H9 (cell line): ENCODE measurements around the gene ZDHHC13. TPM values are rescaled to one million over a fixed set of nuclear protein-coding genes. Genes with fewer than 3 reads are reported as not detected.
A peak's percentile ranks its signal among the peaks of the same experiment; 100 is the strongest.

Source experiments
- DNase-seq: peaks from one replicate; pipeline ENCODE4 v3.0.0-alpha.2; 2017
- H2AFZ ChIP-seq: one replicate; pipeline ENCODE4 v1.6.1; 2013; ENCODE audit warnings: mild to moderate bottlenecking, low read length, control low read depth, moderate library complexity
- H2AK5ac ChIP-seq: 2 replicates; pipeline ENCODE4 v1.6.1; 2013; ENCODE audit warnings: low read length, control low read depth, mixed read lengths; ENCODE audit not compliant: insufficient read length
- H2BK120ac ChIP-seq: one replicate; pipeline ENCODE4 v1.6.1; 2013; ENCODE audit warnings: low read depth, mild to moderate bottlenecking, low read length, control low read depth, inconsistent platforms; ENCODE audit not compliant: poor library complexity, severe bottlenecking
- H2BK12ac ChIP-seq: 2 replicates; pipeline ENCODE4 v1.6.1; 2013; ENCODE audit warnings: low read length, control low read depth, mixed read lengths, low read depth; ENCODE audit not compliant: insufficient read length
- H2BK15ac ChIP-seq: 2 replicates; pipeline ENCODE4 v1.6.1; 2013; ENCODE audit warnings: low read depth, low read length, control low read depth
- H2BK20ac ChIP-seq: one replicate; pipeline ENCODE4 v1.6.1; 2013; ENCODE audit warnings: low read depth, mild to moderate bottlenecking, low read length, control low read depth, inconsistent platforms; ENCODE audit not compliant: poor library complexity, severe bottlenecking
- H2BK5ac ChIP-seq: 2 replicates; pipeline ENCODE4 v1.6.1; 2013; ENCODE audit warnings: low read length, control low read depth, mixed read lengths; ENCODE audit not compliant: insufficient read length
- H3K14ac ChIP-seq: 2 replicates; pipeline ENCODE4 v1.6.1; 2013; ENCODE audit warnings: low read length, control low read depth; ENCODE audit not compliant: insufficient read depth
- H3K18ac ChIP-seq: 2 replicates; pipeline ENCODE4 v1.6.1; 2013; ENCODE audit warnings: low read depth, mild to moderate bottlenecking, mixed read lengths, low read length, control low read depth; ENCODE audit not compliant: insufficient read length
- H3K23ac ChIP-seq: 2 replicates; pipeline ENCODE4 v1.6.1; 2013; ENCODE audit warnings: low read length, control low read depth, mixed read lengths, low read depth; ENCODE audit not compliant: insufficient read length
- H3K23me2 ChIP-seq: 2 replicates; pipeline ENCODE4 v1.6.1; 2013; ENCODE audit warnings: low read depth, mild to moderate bottlenecking, mixed read lengths, low read length, control low read depth; ENCODE audit not compliant: insufficient read length, poor library complexity, severe bottlenecking
- H3K27ac ChIP-seq: 2 replicates; pipeline ENCODE4 v1.5.1; 2013; ENCODE audit warnings: low read length, control low read depth, mixed read lengths, low read depth; ENCODE audit not compliant: insufficient read length
- H3K27me3 ChIP-seq: 2 replicates; pipeline ENCODE4 v1.6.1; 2013; ENCODE audit warnings: low read length, control low read depth, inconsistent platforms; ENCODE audit not compliant: insufficient read depth
- H3K4ac ChIP-seq: 2 replicates; pipeline ENCODE4 v1.6.1; 2013; ENCODE audit warnings: low read depth, mild to moderate bottlenecking, control low read depth, inconsistent platforms, low read length, moderate library complexity
- H3K4me1 ChIP-seq: 2 replicates; pipeline ENCODE4 v1.6.1; 2013; ENCODE audit warnings: low read length, control low read depth, inconsistent platforms; ENCODE audit not compliant: insufficient read depth
- H3K4me2 ChIP-seq: 2 replicates; pipeline ENCODE4 v1.6.1; 2013; ENCODE audit warnings: low read length, control low read depth, mixed read lengths; ENCODE audit not compliant: insufficient read length, insufficient read depth
- H3K56ac ChIP-seq: 2 replicates; pipeline ENCODE4 v1.6.1; 2013; ENCODE audit warnings: low read depth, mild to moderate bottlenecking, mixed read lengths, low read length, control low read depth; ENCODE audit not compliant: insufficient read length
- H3K79me1 ChIP-seq: 2 replicates; pipeline ENCODE4 v1.6.1; 2013; ENCODE audit warnings: low read depth, mild to moderate bottlenecking, moderate library complexity, low read length, control low read depth, inconsistent platforms; ENCODE audit not compliant: insufficient read depth, poor library complexity, severe bottlenecking
- H3K79me2 ChIP-seq: 2 replicates; pipeline ENCODE4 v1.6.1; 2013; ENCODE audit warnings: low read length, control low read depth, inconsistent platforms; ENCODE audit not compliant: insufficient read depth
- H3K9ac ChIP-seq: 2 replicates; pipeline ENCODE4 v1.6.1; 2013; ENCODE audit warnings: low read length, control low read depth, mixed read lengths; ENCODE audit not compliant: insufficient read length; ENCODE audit errors: extremely low read depth
- H3K9me3 ChIP-seq: one replicate; pipeline ENCODE4 v1.6.1; 2013; ENCODE audit warnings: low read depth, low read length, inconsistent platforms; ENCODE audit not compliant: control insufficient read depth
- H3T11ph ChIP-seq: one replicate; pipeline ENCODE4 v1.6.1; 2013; ENCODE audit warnings: mild to moderate bottlenecking, low read length, control low read depth, inconsistent platforms
- H4K20me1 ChIP-seq: one replicate; pipeline ENCODE4 v1.6.1; 2013; ENCODE audit not compliant: control insufficient read depth, insufficient read length, insufficient read depth
- H4K5ac ChIP-seq: 2 replicates; pipeline ENCODE4 v1.6.1; 2013; ENCODE audit warnings: low read depth, mild to moderate bottlenecking, mixed read lengths, low read length, control low read depth; ENCODE audit not compliant: insufficient read length
- H4K8ac ChIP-seq: replicated peaks from 2 replicates; pipeline ENCODE4 v1.6.1; 2013; ENCODE audit warnings: low read length, control low read depth, mixed read lengths, low read depth; ENCODE audit not compliant: insufficient read length
- H4K91ac ChIP-seq: 2 replicates; pipeline ENCODE4 v1.6.1; 2013; ENCODE audit warnings: low read depth, mild to moderate bottlenecking, moderate library complexity, mixed read lengths, low read length, control low read depth; ENCODE audit not compliant: insufficient read length
- H3K27ac Mint-ChIP-seq, 3 experiments: 2 replicates in 2 of 3; 3 replicates in 1 of 3; pipeline ENCODE4 v1.8.0; 2020 to 2021; ENCODE audit warnings: mixed read lengths in 3 of 3, mild to moderate bottlenecking in 1 of 3, moderate library complexity in 1 of 3
- H3K27me3 Mint-ChIP-seq: 2 replicates; pipeline ENCODE4 v1.8.0; 2021; ENCODE audit warnings: low read depth, mild to moderate bottlenecking, moderate library complexity, mixed read lengths
- H3K36me3 Mint-ChIP-seq, 3 experiments: 2 replicates in 2 of 3; 3 replicates in 1 of 3; pipeline ENCODE4 v1.8.0; 2020 to 2021; ENCODE audit warnings: low read depth in 3 of 3, mixed read lengths in 3 of 3; ENCODE audit not compliant: insufficient read depth in 1 of 3
- H3K4me1 Mint-ChIP-seq, 2 experiments: 2 replicates each; pipeline ENCODE4 v1.8.0; 2020; ENCODE audit warnings: mixed read lengths in 2 of 2
- H3K4me3 Mint-ChIP-seq, 2 experiments: 2 replicates in 1 of 2; 3 replicates in 1 of 2; pipeline ENCODE4 v1.8.0; 2020 to 2021; ENCODE audit warnings: mild to moderate bottlenecking in 2 of 2, mixed read lengths in 2 of 2, moderate library complexity in 1 of 2
- H3K9me3 Mint-ChIP-seq, 2 experiments: 2 replicates in 1 of 2; 3 replicates in 1 of 2; pipeline ENCODE4 v1.8.0; 2020; ENCODE audit warnings: mild to moderate bottlenecking in 2 of 2, mixed read lengths in 2 of 2, moderate library complexity in 1 of 2
- WGBS: extraction: QIAGEN DNeasy Blood & Tissue Kit; methylation state at CpG from one replicate; pipeline ENCODE4 v1.1.7; 2013; ENCODE audit warnings: missing lambda C conversion rate, low lambda C conversion rate, mixed read lengths; ENCODE audit not compliant: insufficient read length; ENCODE audit errors: extremely low coverage; 5-methylcytosine and 5-hydroxymethylcytosine counted together
- total RNA-seq: library from RNA; stranded (reverse); gene quantifications from 2 replicates; pipeline ENCODE4 v1.2.1, GENCODE V29; 2021
- TF ChIP-seq, protein P1 (sequence below): fragments of 200-600 bp; sonication (generic); conservative IDR thresholded peaks from 3 replicates; pipeline ENCODE4 v1.8.0; 2021; ENCODE audit warnings: antibody characterized with exemption, mild to moderate bottlenecking

Gene ZDHHC13
- total RNA-seq, 1 experiment from 2014 or later: 20.9 TPM

DNA sequence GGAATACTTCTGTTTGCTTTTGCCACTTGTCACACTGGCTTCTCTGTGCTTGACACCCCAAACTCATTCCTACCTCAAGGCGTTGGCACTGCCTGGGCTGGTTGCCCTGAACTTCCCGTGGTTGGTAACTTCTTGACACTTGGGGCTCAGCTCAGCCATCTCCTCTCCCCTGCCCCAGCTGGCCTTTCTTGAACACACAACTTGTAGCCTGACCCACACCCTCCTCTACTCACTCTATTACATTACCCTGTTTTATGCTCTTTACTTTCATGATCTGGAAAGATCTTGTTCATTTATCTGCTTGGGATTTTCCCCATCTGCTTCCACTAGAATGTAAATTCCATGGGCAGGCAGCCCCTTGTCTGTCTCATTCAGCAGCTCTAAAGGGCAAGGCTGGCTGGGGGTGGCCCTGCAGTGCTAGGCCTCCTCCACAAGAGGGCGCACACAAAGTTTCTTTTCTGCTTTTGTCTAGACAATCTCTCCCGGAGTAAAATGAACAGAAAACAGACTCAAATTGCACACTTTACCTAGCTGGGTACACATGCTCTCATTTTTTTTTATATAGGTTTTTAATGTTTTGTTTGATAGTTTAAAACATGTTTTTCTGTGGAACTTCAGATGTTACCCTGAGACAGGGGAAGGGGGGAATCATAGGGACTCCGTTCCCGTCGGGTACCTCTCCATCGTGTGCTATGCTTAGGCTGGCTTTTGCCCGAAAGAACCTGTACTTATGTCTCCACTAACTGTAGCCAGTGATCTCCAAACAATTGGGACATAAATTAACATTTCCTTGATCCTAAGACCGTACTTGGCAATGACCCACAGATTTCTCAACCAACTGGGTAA lies 40.0 kb upstream of the ZDHHC13 start:
- Histone ChIP-seq H4K8ac (no peak overlapping the region), H2BK5ac (no peak overlapping the region), H2AFZ (no peak overlapping the region), H3K4ac (no peak overlapping the region), H3K27ac (no peak overlapping the region), H3K79me2 (no peaks in the 10 kb centered on the region), H3K27me3 (no peaks in the 10 kb centered on the region), H2BK15ac (no peak overlapping the region), H3K14ac (no peak overlapping the region), H2BK12ac (no peak overlapping the region), H3K9ac (no peak overlapping the region), H4K5ac (no peak overlapping the region), H3K23me2 (no peaks in the 10 kb centered on the region), H3K56ac (no peak overlapping the region), H3T11ph (no peak overlapping the region), H3K4me1 (peaks cover 7% of the 10 kb centered on the region; the same call in 1 of the 2 replicates), H4K20me1 (no peaks in the 10 kb centered on the region), H2BK20ac (no peak overlapping the region), H2BK120ac (no peak overlapping the region), H3K4me2 (no peak overlapping the region), H2AK5ac (no peak overlapping the region), H3K18ac (no peak overlapping the region), H3K23ac (no peak overlapping the region), H3K9me3 (no peaks in the 10 kb centered on the region), H4K91ac (no peak overlapping the region), H3K79me1 (no peaks in the 10 kb centered on the region)
- Mint-ChIP-seq H3K27ac (no peak overlapping the region), H3K4me1 (peaks cover 21 to 30% of the 10 kb centered on the region in 2 experiments), H3K36me3 (no peaks in the 10 kb centered on the region), H3K27me3 (peaks cover 3% of the 10 kb centered on the region; the same call in 1 of the 2 replicates), H3K9me3 (no peaks in the 10 kb centered on the region; a peak in 1 of 5 replicates), H3K4me3 (no peak overlapping the region)
- TF ChIP-seq, protein P1, sequence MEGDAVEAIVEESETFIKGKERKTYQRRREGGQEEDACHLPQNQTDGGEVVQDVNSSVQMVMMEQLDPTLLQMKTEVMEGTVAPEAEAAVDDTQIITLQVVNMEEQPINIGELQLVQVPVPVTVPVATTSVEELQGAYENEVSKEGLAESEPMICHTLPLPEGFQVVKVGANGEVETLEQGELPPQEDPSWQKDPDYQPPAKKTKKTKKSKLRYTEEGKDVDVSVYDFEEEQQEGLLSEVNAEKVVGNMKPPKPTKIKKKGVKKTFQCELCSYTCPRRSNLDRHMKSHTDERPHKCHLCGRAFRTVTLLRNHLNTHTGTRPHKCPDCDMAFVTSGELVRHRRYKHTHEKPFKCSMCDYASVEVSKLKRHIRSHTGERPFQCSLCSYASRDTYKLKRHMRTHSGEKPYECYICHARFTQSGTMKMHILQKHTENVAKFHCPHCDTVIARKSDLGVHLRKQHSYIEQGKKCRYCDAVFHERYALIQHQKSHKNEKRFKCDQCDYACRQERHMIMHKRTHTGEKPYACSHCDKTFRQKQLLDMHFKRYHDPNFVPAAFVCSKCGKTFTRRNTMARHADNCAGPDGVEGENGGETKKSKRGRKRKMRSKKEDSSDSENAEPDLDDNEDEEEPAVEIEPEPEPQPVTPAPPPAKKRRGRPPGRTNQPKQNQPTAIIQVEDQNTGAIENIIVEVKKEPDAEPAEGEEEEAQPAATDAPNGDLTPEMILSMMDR: peak; percentile 96
- peak; percentile 71 for DNase-seq
- no CpG with 5 or more reads among the region's 10 CpGs for WGBS
